H1 (cell line): ENCODE data around the gene ATG7. TPM values are rescaled to one million over a fixed set of nuclear protein-coding genes. Genes with fewer than 3 reads are reported as not detected.
A peak's percentile ranks its signal among the peaks of the same experiment; 100 is the strongest.

ENCODE experiments used
- CTCF ChIA-PET: fragments of 300-600 bp; sonication (Branson Sonifier 250); formaldehyde crosslinking; loops from one replicate; lab custom pipeline; 2021; ENCODE audit not compliant: partially characterized antibody; lab: Charles Lee
- POLR2A ChIA-PET: fragments of 300-600 bp; sonication (Branson Sonifier 250); formaldehyde crosslinking; loops from one replicate; lab custom pipeline; 2021; ENCODE audit warnings: inconsistent platforms; ENCODE audit not compliant: partially characterized antibody; lab: Charles Lee
- DNase-seq, 2 experiments: peaks; one replicate each; pipeline versions ENCODE4 v3.0.0 to v3.0.0-alpha.2; 2010 to 2022; ENCODE audit warnings: low spot score in 2 of 2, low read depth in 1 of 2, mixed read lengths in 1 of 2
- FAIRE-seq: peaks from 2 replicates; lab custom pipeline; 2011; peaks lifted over from hg19 to GRCh38; lab: Jason Lieb, UNC
- H2AFZ ChIP-seq: 2 replicates; pipeline ENCODE4 v1.8.1; 2012; ENCODE audit warnings: low read length, inconsistent platforms
- H2AK5ac ChIP-seq: 2 replicates; pipeline ENCODE4 v1.6.1; 2013; ENCODE audit warnings: low read depth, low read length
- H2BK120ac ChIP-seq: replicated peaks from 2 replicates; pipeline ENCODE3; 2013; ENCODE audit warnings: low read depth, low read length, inconsistent platforms
- H2BK12ac ChIP-seq: 2 replicates; pipeline ENCODE4 v1.6.1; 2013; ENCODE audit warnings: low read depth, low read length
- H2BK15ac ChIP-seq: 2 replicates; pipeline ENCODE4 v1.6.1; 2013; ENCODE audit warnings: low read length
- H2BK20ac ChIP-seq: 2 replicates; pipeline ENCODE4 v1.6.1; 2013; ENCODE audit warnings: low read length
- H2BK5ac ChIP-seq: 2 replicates; pipeline ENCODE4 v1.6.1; 2013; ENCODE audit warnings: low read depth, low read length
- H3K14ac ChIP-seq: 2 replicates; pipeline ENCODE4 v1.6.1; 2013; ENCODE audit warnings: inconsistent platforms; ENCODE audit not compliant: insufficient read length
- H3K18ac ChIP-seq: 2 replicates; pipeline ENCODE4 v1.6.1; 2013; ENCODE audit warnings: low read length; ENCODE audit errors: extremely low read depth
- H3K23ac ChIP-seq: 2 replicates; pipeline ENCODE4 v1.6.1; 2013; ENCODE audit warnings: inconsistent platforms; ENCODE audit not compliant: insufficient read length
- H3K23me2 ChIP-seq: 2 replicates; pipeline ENCODE4 v1.6.1; 2013; ENCODE audit warnings: low read depth, low read length
- H3K27ac ChIP-seq: 2 replicates; pipeline ENCODE4 v1.6.1; 2011; ENCODE audit warnings: low read depth, low read length, inconsistent platforms
- H3K27me3 ChIP-seq, 4 experiments: replicated peaks in 1 of 4; 1 replicate in 1 of 4; 2 replicates in 3 of 4; pipeline versions ENCODE4 v1.6.1 to v1.8.1; 2011 to 2013; ENCODE audit warnings: low read length in 3 of 4, mild to moderate bottlenecking in 3 of 4, inconsistent platforms in 2 of 4, mixed read lengths in 2 of 4, moderate library complexity in 1 of 4; ENCODE audit not compliant: control insufficient read depth in 3 of 4, insufficient read depth in 3 of 4; ENCODE audit errors: extremely low read depth in 1 of 4
- H3K36me3 ChIP-seq, 4 experiments: 2 replicates each; pipeline versions ENCODE4 v1.6.1 to v1.8.1; 2011 to 2013; ENCODE audit warnings: mild to moderate bottlenecking in 4 of 4, low read length in 3 of 4, moderate library complexity in 2 of 4, control low read depth in 1 of 4, inconsistent platforms in 1 of 4; ENCODE audit not compliant: insufficient read depth in 4 of 4, control insufficient read depth in 2 of 4
- H3K4ac ChIP-seq: replicated peaks from 2 replicates; pipeline ENCODE3; 2013; ENCODE audit warnings: low read length, low read depth, mixed read lengths, inconsistent platforms; ENCODE audit not compliant: insufficient read length
- H3K4me1 ChIP-seq, 4 experiments: replicated peaks in 1 of 4; 1 replicate in 1 of 4; 2 replicates in 3 of 4; pipeline versions ENCODE4 v1.6.1 to v1.8.1; 2011 to 2013; ENCODE audit warnings: low read length in 3 of 4, inconsistent platforms in 2 of 4, mixed read lengths in 1 of 4; ENCODE audit not compliant: insufficient read depth in 4 of 4, control insufficient read depth in 3 of 4
- H3K4me2 ChIP-seq, 2 experiments: 2 replicates each; pipeline versions ENCODE4 v1.6.1 to v1.8.1; 2011 to 2013; ENCODE audit warnings: low read depth in 2 of 2, low read length in 2 of 2, control low read depth in 1 of 2, inconsistent platforms in 1 of 2, mild to moderate bottlenecking in 1 of 2; ENCODE audit not compliant: insufficient read depth in 1 of 2
- H3K4me3 ChIP-seq, 4 experiments: fragments of 200-600, 300-600 bp in 1 of 4; sonication (generic), shearing (Covaris generic), sonication (Bioruptor Twin) in 1 of 4; 2 replicates each; pipeline versions ENCODE4 v1.5.1 to v1.8.1; 2011 to 2016; ENCODE audit warnings: low read length in 4 of 4, low read depth in 3 of 4, control low read depth in 2 of 4, inconsistent platforms in 2 of 4, mild to moderate bottlenecking in 2 of 4, mixed read lengths in 1 of 4, moderate library complexity in 1 of 4; ENCODE audit not compliant: insufficient read depth in 2 of 4; ENCODE audit errors: extremely low read depth in 1 of 4
- H3K56ac ChIP-seq: replicated peaks from 2 replicates; pipeline ENCODE3; 2013; ENCODE audit warnings: low read depth, mild to moderate bottlenecking, mixed read lengths, low read length, inconsistent platforms; ENCODE audit not compliant: insufficient read length
- H3K79me1 ChIP-seq: 2 replicates; pipeline ENCODE4 v1.6.1; 2013; ENCODE audit warnings: low read depth, low read length, control low read depth
- H3K79me2 ChIP-seq, 2 experiments: 2 replicates each; pipeline versions ENCODE4 v1.6.1 to v1.8.1; 2012 to 2013; ENCODE audit warnings: low read length in 2 of 2, mild to moderate bottlenecking in 2 of 2, inconsistent platforms in 1 of 2; ENCODE audit not compliant: insufficient read depth in 2 of 2, control insufficient read depth in 1 of 2
- H3K9ac ChIP-seq, 4 experiments: replicated peaks in 1 of 4; 1 replicate in 1 of 4; 2 replicates in 3 of 4; pipeline versions ENCODE4 v1.6.1 to v1.8.1; 2011 to 2013; ENCODE audit warnings: low read depth in 3 of 4, low read length in 3 of 4, control low read depth in 2 of 4, mild to moderate bottlenecking in 2 of 4, moderate library complexity in 2 of 4, inconsistent platforms in 1 of 4; ENCODE audit errors: extremely low read depth in 1 of 4
- H3K9me3 ChIP-seq, 2 experiments: 2 replicates each; pipeline versions ENCODE4 v1.6.1 to v1.8.1; 2012 to 2013; ENCODE audit warnings: mild to moderate bottlenecking in 2 of 2, moderate library complexity in 2 of 2, control low read depth in 1 of 2, inconsistent platforms in 1 of 2, low read depth in 1 of 2, low read length in 1 of 2, mixed read lengths in 1 of 2; ENCODE audit not compliant: insufficient read depth in 2 of 2
- H4K20me1 ChIP-seq, 2 experiments: replicated peaks in 1 of 2; 2 replicates each; pipeline versions ENCODE3 to v1.8.1; 2011 to 2013; ENCODE audit warnings: inconsistent platforms in 2 of 2, low read length in 2 of 2, mild to moderate bottlenecking in 1 of 2; ENCODE audit not compliant: insufficient read depth in 2 of 2, control insufficient read depth in 1 of 2
- H4K5ac ChIP-seq: 2 replicates; pipeline ENCODE4 v1.6.1; 2013; ENCODE audit warnings: low read length, low read depth, mixed read lengths, inconsistent platforms; ENCODE audit not compliant: insufficient read length
- H4K8ac ChIP-seq: 2 replicates; pipeline ENCODE4 v1.8.0; 2013; ENCODE audit warnings: mild to moderate bottlenecking, moderate library complexity, low read length, inconsistent platforms; ENCODE audit not compliant: insufficient read depth; ENCODE audit errors: extremely low read depth
- H4K91ac ChIP-seq: replicated peaks from 2 replicates; pipeline ENCODE3; 2013; ENCODE audit warnings: low read length, mixed read lengths, inconsistent platforms; ENCODE audit not compliant: insufficient read length
- EP300 ChIP-seq, 2 experiments: IDR thresholded peaks; 1 replicate in 1 of 2; 2 replicates in 1 of 2; pipeline ENCODE4 v1.6.1; 2011 to 2012; ENCODE audit warnings: low read depth in 2 of 2, low read length in 2 of 2, mild to moderate bottlenecking in 2 of 2, borderline replicate concordance in 1 of 2, inconsistent platforms in 1 of 2, moderate library complexity in 1 of 2
- HDAC6 ChIP-seq: IDR thresholded peaks from one replicate; pipeline ENCODE4 v1.7.1; 2012; ENCODE audit warnings: low read depth, mild to moderate bottlenecking, inconsistent platforms, low read length, moderate library complexity
- RXRA ChIP-seq: IDR thresholded peaks from 2 replicates; pipeline ENCODE4 v1.6.1; 2011; ENCODE audit warnings: low read depth, mild to moderate bottlenecking, low read length, moderate library complexity; ENCODE audit not compliant: insufficient read depth
- whole genome bisulfite sequencing, 2 experiments: shearing (Covaris generic) in 1 of 2; methylation state at CpG; one replicate each; pipeline versions ENCODE4 v1.1.6 to v1.1.7; 2013 to 2015; ENCODE audit warnings: low lambda C conversion rate in 2 of 2, mixed read lengths in 2 of 2, inconsistent platforms in 1 of 2, low coverage in 1 of 2, missing lambda C conversion rate in 1 of 2; ENCODE audit not compliant: insufficient replicate concordance in 2 of 2, insufficient coverage in 1 of 2, insufficient read length in 1 of 2; ENCODE audit errors: extremely low coverage in 1 of 2, missing lambda C conversion rate in 1 of 2; 5-methylcytosine and 5-hydroxymethylcytosine counted together
- polyA plus RNA-seq, 7 experiments: library from polyadenylated mRNA; depleted of rRNA in 3 of 7; stranded (reverse) in 5 of 7; unstranded in 2 of 7; fragments of >200 nt in 5 of 7; fragments of 200-250 nt in 2 of 7; gene quantifications; 1 replicate in 5 of 7; 2 replicates in 1 of 7; 4 replicates in 1 of 7; pipeline versions ENCODE4 v1.2.1 to v1.2.3, GENCODE V29; 2011 to 2013; ENCODE audit warnings: missing spikeins in 2 of 7, mixed read lengths in 2 of 7
- total RNA-seq: library from RNA; stranded (reverse); fragmentation: NEBNext Ultra II Directional; extraction: Animal tissue kit (Norgen Biotek cat#: 25700); gene quantifications from 2 replicates; pipeline ENCODE4 v1.2.1, GENCODE V29; 2021

The ATG7 gene
- total and polyA plus RNA-seq, 2 of the 8 experiments (the other 6 are each of a cell fraction or from before 2014, with no cell fraction given): 15.0 to 19.1 TPM

DNA sequence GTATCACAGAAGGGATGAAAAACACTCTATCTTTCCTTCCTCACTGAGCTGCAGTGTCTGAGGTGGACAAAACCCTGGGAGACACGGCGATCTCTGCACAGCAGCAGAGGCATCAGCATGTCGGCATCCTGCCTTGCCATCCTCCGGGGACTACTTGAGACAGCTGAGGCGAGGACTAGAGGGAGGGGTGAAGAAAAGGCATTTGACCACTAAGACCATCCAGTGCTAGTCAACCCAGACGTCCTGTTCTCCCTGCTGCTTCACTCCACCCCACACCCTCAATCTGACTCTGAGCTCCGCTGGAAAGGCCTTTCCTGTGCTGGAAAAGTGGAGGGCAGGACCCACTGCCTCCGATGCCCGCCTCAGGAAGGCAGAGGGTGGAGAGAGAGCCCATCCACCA lies 304.3 kb downstream of the ATG7 start:
- H3K14ac ChIP-seq: no peak overlapping the region
- H3K23ac ChIP-seq: no peak overlapping the region
- no peak overlapping the region for H3K9ac ChIP-seq
- no peak overlapping the region for H2AFZ ChIP-seq
- H4K5ac ChIP-seq: no peak overlapping the region
- peaks cover 0 to 3% (median 2%) of the 10 kb centered on the region in 4 experiments; a peak in 4 of 7 replicates for H3K4me1 ChIP-seq
- H2BK15ac ChIP-seq: no peak overlapping the region
- H3K9me3 ChIP-seq: no peaks in the 10 kb centered on the region
- no peak overlapping the region for H3K4ac ChIP-seq
- peaks cover under 1 to 71% of the 10 kb centered on the region in 2 experiments for H3K79me2 ChIP-seq
- WGBS, 2 experiments: 86% methylated on average over 9 of the region's 9 CpGs; no CpG with 5 or more reads in 1 of the 2 experiments
- H2BK5ac ChIP-seq: no peak overlapping the region
- no peak overlapping the region for H3K4me3 ChIP-seq
- 0 out of 2 replicates have a peak overlapping the region, but pooled peaks have one; percentile 1 for H3K27ac ChIP-seq
- CTCF ChIA-PET: interaction anchor here (0.6 to 2.1 kb wide), 2 partner anchors 10 to 74 kb away, joined by 3 to 9 read pairs; no protein-coding TSS in a partner anchor
- POLR2A ChIA-PET: interaction anchor here (0.6 to 1.1 kb wide), 2 partner anchors 12 to 1221 kb away, joined by 3 to 4 read pairs; no protein-coding TSS in a partner anchor
- peaks cover 3 to 17% of the 10 kb centered on the region in 2 experiments for H4K20me1 ChIP-seq
- H2BK120ac ChIP-seq: no peak overlapping the region
- H2BK12ac ChIP-seq: no peak overlapping the region
- H3K36me3 ChIP-seq: no peaks in the 10 kb centered on the region; a peak in 2 of 8 replicates
- no peak overlapping the region for H3K4me2 ChIP-seq
- no peaks in the 10 kb centered on the region for H3K27me3 ChIP-seq
- no peak overlapping the region for H2AK5ac ChIP-seq
- TF ChIP-seq HDAC6 (no peak), RXRA (no peak), EP300 (IDR thresholded peaks at IDR 0.05; ENCODE audit: borderline replicate concordance in 1 of 2, low read depth in 2 of 2, low read length in 2 of 2) (no peak)
- peaks cover 11% of the 10 kb centered on the region for H3K79me1 ChIP-seq
- no peak overlapping the region for H4K91ac ChIP-seq
- DNase-seq: no peak
- no peak overlapping the region for H3K56ac ChIP-seq
- H4K8ac ChIP-seq: no peak overlapping the region
- FAIRE-seq: no peak
- H2BK20ac ChIP-seq: no peak overlapping the region
- H3K23me2 ChIP-seq: no peaks in the 10 kb centered on the region
- no peak overlapping the region for H3K18ac ChIP-seq
